Measurements from ENCODE around the gene GMDS.

Gene GMDS

DNA sequence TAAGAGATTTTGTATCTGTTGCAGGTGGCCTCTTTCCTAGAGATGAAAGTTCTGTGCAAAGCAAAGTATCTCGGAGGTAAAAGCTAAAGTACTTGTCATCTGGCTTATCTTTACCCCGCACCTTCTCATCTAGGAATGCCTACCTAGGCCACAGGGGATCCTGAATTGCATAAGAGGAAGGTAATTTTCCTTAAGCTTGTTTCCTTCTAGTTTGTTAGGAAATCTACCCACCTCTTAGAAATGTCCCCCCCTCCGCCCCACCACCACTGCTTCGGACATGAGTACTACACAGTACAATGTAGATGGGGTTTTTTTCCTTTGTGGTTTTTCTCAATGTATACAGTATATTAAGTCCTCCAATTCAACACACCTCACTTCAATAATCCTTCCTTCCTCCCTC lies 614.2 kb downstream of the GMDS start:
- no peak for DNase-seq

- no peak for DNase-seq
Observed at GRCh38 chr6:1630771-1631217, 614.6 kb downstream of the GMDS start.

DNA sequence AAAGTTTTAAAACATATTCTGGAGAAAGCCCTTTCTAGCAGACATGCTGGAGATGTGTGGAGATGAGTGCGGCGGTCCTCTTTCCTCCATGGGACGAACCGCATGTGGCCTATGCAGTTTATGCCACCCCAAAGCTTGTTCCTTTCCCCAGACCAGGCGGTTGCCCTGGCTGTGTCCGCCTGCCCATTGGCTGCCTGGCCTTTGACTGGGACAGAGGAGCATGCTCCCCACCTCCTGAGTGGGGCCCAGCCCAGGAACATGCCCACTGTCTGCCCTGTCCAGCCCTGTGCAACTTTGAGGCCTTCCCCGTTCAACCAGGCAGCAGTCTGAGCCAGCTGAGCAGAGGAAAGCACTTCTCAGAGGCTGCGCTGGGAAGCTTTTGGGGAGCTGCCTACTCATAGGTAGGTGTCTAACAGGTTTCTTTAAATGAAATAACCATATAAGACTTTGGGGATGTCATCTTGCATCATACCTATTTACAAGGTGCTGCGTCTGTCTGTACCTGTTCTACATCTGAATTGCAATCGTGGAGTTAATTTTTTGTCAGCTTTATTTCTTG lies 615.1 kb downstream of the GMDS start:
- no peak for DNase-seq

GRCh38 chr6:1629316-1629715 lies 616.1 kb downstream of the GMDS start:
- no peak for DNase-seq

- DNase-seq, result no peak
Observed at GRCh38 chr6:1627827-1628560, 617.4 kb downstream of the GMDS start.

DNA sequence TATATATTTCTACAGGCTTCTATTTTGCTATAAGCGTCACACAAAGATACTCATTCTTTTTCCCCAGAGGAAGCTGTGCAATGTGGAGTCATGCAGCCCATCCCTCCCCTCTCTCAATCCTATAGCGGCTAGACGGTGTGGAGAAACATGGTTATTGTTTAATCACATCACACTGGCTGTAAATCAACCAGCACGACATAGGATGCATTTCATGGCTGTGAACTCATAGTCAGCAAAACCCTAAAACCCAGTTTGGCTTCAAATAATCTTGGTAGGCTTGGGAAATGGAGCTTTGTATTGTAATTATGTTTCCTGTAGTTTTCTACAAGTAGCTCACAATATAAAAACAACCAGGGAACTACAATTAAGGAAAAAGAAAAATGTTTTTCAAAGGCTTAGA lies 618.9 kb downstream of the GMDS start:
- DNase-seq, result no peak

GRCh38 chr6:1625794-1626435 lies 619.5 kb downstream of the GMDS start:
- no peak for DNase-seq

GRCh38 chr6:1624851-1625781 lies 620.3 kb downstream of the GMDS start:
- DNase-seq, result peak; percentile 20

- peak; percentile 12 for DNase-seq
Observed at GRCh38 chr6:1624058-1624850, 621.2 kb downstream of the GMDS start.

DNA sequence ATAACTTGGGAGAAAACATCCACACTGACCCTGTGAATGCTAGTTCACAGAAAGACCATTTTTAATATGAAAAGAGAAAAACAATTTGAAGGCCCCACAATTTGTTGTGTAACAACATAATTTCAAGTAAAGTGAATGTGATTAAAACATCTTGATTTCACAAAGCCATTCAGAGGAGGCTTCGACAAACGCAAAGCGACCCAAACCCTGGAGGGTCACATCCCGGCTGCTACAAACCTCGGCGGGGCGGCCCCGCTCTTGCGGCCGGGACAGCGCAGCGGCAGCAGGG lies 621.7 kb downstream of the GMDS start:
- no peak for DNase-seq

DNA sequence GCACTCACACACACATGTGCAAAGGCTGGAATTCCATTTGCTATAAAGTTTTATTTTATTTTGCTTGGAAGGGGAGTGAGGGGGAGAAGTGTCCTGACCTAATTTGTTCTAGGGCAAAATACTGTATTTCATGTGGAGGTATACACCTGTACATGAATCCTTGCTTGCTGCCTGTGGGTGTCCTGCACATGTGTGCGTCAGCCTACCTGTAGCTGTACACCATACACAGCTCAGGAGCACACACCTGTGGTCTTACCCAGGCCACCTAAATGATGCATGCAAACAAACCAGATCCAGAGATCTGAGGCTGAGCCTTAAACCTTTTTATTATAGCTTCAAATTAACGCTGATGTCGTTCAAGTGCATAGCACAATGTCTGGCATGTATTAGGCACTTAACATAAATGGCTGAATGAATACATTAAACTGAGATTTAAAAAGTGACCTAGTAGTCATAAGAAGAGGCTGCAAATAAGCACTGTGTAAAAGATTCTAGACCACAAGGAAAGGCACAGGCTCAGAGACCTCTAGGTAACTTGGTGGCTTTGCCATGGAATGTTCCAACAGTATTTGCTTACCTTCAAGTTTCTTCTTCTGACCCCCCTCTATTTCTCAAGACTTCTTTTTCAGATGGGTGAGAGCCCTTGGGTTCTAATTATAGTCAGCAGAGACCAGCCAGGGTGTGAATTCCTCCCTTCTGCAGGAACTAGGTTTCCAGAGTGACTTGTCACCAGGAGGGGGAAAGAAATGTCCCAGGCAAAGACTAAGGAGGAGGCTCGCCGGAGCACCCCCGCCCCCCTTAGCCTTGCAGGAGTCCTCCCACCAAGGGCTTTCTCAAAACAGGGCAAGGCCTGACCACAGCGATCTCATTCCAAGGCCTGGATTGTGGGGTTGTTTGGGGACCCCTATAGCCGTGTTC lies 622.3 kb downstream of the GMDS start:
- DNase-seq, result no peak

DNA sequence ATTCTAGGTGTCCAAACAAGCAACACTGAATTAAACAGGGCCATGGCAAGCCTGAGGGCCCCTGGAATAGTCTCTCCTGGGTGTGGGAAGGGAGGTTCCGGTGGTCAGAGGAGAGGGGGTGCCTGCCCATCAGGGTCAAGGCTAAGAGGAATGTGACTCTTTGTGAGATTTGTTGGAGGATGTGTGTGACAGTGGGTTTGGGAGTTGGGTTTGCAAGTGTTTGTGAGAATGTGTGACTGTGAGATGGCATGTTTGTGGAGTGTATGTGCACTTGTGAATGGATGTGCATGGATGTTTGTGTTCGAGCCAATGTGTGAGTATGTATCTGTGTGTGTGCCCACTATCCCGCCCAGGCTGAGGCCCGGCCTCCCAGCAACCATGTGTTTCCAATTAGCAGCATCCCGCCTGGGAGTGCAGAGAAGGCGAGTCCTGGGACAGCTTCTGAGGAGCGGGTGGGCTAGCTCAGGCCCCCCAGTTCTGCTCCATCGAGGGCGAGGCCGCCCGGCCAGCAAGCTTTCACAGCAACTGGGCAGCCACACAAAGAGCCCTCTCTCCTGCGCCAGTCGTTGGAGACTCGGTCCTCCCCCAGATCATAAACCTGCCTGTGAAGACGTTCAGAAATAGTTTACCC lies 623.1 kb downstream of the GMDS start:
- no peak for DNase-seq

- no peak for DNase-seq
Observed at GRCh38 chr6:1621070-1621701, 624.2 kb downstream of the GMDS start.

DNA sequence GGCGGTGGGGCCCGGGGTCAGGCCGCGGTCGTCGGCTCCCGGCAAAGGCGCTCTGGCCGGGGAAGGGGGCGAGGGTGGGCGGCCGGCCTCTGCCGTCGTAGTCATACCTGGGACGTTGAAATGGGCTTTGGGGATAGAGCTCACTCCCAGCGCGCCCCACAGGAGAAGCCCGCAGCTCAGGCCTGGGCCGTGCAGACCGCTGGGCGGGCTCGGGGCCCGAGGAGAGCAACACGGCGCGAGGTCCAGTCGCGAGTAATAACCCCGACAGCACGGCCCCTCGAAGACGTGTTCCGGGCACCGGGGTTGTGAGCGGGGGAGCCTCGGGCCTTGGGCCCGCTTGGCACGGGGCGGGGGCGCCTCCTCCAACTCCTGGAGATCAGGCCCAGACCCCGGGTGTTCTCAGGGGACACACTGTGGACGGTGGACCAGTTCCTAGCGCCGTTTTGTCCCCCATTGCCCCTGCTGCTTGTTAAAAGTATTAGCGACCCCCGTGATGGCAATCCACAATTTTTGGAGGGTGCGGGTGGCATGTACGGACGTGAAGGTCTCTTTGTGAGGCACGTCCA lies 624.8 kb downstream of the GMDS start:
- DNase-seq, result no peak

- peak; percentile 43 for DNase-seq
Observed at GRCh38 chr6:1619673-1620503, 625.5 kb downstream of the GMDS start.

GRCh38 chr6:1619098-1619672 lies 626.2 kb downstream of the GMDS start:
- no peak for DNase-seq

GRCh38 chr6:1618311-1619097 lies 626.9 kb downstream of the GMDS start:
- no peak for DNase-seq

Data from hematopoietic multipotent progenitor cell treated with erythropoietin and hydrocortisone succinate and interleukin-3 and kit ligand, for 6 days (in vitro differentiated cells).